ENCODE measurements around the gene PLAAT1. TPM values are rescaled to one million over a fixed set of nuclear protein-coding genes. Genes with fewer than 3 reads are reported as not detected.

Gene PLAAT1
- total RNA-seq (ENCODE audit: low replicate concordance), result 2.6 and 3.0 TPM in 2 replicates
- long read RNA-seq, result 0 reads

DNA sequence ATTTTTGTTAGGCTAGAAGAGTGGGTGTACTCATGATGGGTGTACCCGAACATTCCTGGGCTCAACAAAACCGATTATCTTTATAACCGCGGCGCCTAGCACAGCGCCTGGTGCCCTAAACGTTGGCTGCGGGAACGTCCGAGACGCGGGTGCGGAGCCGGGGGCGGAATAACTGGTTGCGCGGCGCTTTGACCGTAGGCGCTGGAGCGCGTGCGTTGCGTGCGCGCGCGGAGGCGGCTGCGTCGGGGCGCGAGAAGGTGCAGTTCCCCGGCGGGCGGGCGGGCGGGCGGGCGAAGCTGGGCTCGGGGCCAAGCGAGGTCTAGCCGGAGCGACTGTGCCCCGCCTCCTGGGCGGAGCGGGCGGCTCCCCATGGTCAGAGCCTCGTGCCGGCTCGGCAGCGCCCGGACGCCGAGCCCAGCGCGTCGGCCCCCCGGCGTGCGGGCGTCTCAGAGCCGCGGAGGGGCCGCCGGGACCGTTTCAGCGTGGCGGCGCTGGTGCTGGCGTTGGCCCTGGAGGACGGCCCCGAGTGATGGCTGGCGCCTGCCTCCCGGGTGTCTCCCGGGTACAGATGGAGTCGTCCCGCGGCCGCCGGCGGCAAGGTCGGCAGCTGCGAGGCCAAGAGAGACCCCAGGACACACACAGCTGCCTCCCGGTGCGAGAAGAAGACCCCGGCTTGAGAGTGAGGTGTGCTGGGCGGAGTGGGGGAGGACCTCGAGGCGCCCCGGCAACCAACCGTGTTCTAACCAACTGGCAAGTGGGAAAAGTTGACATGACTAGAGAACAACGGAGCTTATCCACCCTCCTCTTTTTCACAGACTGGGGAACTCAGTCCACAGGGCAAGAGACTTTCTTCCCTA, at the start of gene PLAAT1:
Gene PLAAT1 (plus strand): TSS at position 373 of the 857 bp plus-strand sequence. CDS start 14,429 bp downstream, outside the sequence.
- peak within 1 kb of the TSS; percentile 59 for H3K27ac Mint-ChIP-seq

DNA sequence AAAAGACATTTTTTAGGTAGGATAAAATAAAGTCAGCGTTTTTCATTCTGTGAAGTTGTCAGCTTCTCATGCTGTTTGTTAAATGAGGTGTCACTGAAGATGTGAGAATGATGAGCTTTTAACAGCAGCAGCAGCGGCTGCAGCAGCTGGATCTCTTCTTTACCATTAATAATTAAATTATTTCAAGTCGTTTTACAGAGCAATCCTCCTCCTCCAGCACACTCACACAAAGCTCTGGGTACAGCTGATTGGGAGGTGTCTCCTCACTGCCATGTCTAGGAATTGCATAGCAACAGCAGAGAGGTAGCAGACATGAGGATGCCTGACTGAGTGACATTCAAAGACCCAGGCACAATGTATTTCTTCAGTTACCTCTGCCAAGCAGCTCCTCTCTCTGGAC, 46.7 kb upstream of the PLAAT1 start:
- no peak overlapping the region for H3K4me3 Mint-ChIP-seq
- TF ChIP-seq, protein P1, sequence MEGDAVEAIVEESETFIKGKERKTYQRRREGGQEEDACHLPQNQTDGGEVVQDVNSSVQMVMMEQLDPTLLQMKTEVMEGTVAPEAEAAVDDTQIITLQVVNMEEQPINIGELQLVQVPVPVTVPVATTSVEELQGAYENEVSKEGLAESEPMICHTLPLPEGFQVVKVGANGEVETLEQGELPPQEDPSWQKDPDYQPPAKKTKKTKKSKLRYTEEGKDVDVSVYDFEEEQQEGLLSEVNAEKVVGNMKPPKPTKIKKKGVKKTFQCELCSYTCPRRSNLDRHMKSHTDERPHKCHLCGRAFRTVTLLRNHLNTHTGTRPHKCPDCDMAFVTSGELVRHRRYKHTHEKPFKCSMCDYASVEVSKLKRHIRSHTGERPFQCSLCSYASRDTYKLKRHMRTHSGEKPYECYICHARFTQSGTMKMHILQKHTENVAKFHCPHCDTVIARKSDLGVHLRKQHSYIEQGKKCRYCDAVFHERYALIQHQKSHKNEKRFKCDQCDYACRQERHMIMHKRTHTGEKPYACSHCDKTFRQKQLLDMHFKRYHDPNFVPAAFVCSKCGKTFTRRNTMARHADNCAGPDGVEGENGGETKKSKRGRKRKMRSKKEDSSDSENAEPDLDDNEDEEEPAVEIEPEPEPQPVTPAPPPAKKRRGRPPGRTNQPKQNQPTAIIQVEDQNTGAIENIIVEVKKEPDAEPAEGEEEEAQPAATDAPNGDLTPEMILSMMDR (conservative IDR thresholded peaks at IDR 0.05), result no peak
- peaks cover 20% of the 10 kb centered on the region for H3K27me3 Mint-ChIP-seq
- no peaks in the 10 kb centered on the region for H3K9me3 Mint-ChIP-seq
- DNase-seq (ENCODE audit: extremely low spot score, unreplicated experiment), result no peak
- peaks cover 15% of the 10 kb centered on the region for H3K4me1 Mint-ChIP-seq (ENCODE audit: unreplicated experiment)
- H3K27ac Mint-ChIP-seq, result no peak overlapping the region
- H3K36me3 Mint-ChIP-seq, result no peaks in the 10 kb centered on the region

More for the DNA sequence above, at the start of gene PLAAT1:
- peaks cover 5% of the 10 kb centered on the region for H3K9me3 Mint-ChIP-seq
- H3K36me3 Mint-ChIP-seq, result no peaks in the 10 kb centered on the region
- peaks cover 9% of the 10 kb centered on the region for H3K4me1 Mint-ChIP-seq (ENCODE audit: unreplicated experiment)
- peak; percentile 80 for DNase-seq (ENCODE audit: extremely low spot score, unreplicated experiment)
- peaks cover 12% of the 10 kb centered on the region for H3K27me3 Mint-ChIP-seq
- H3K4me3 Mint-ChIP-seq, result peak within 1 kb of the TSS; percentile 88
- TF ChIP-seq, protein P1 (conservative IDR thresholded peaks at IDR 0.05), result no peak

DNA sequence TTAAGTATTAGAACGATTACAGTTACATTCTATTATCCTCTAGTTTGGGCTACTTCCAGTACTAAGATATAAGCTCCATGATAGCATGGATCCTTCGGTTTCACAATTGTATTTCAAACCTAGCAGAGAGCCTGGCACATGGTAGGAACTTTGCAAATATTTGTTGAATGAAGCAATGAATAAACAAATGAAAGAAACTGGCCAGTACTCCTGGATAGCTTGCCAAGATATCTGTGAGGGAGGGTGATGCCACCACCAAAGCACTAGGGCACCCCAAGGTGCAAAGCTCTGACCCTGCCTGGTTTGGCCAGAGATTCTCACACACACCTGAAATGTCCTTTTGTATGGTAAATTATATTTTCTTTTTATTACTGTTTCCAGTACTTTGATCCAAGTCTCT, 44.3 kb upstream of the PLAAT1 start:
- H3K27ac Mint-ChIP-seq, result no peak overlapping the region
- no peaks in the 10 kb centered on the region for H3K36me3 Mint-ChIP-seq
- DNase-seq (ENCODE audit: extremely low spot score, unreplicated experiment), result no peak
- H3K4me3 Mint-ChIP-seq, result no peak overlapping the region
- H3K27me3 Mint-ChIP-seq, result peaks cover 16% of the 10 kb centered on the region
- peaks cover 11% of the 10 kb centered on the region for H3K4me1 Mint-ChIP-seq (ENCODE audit: unreplicated experiment)
- TF ChIP-seq, protein P1 (conservative IDR thresholded peaks at IDR 0.05), result no peak
- H3K9me3 Mint-ChIP-seq, result no peaks in the 10 kb centered on the region

DNA sequence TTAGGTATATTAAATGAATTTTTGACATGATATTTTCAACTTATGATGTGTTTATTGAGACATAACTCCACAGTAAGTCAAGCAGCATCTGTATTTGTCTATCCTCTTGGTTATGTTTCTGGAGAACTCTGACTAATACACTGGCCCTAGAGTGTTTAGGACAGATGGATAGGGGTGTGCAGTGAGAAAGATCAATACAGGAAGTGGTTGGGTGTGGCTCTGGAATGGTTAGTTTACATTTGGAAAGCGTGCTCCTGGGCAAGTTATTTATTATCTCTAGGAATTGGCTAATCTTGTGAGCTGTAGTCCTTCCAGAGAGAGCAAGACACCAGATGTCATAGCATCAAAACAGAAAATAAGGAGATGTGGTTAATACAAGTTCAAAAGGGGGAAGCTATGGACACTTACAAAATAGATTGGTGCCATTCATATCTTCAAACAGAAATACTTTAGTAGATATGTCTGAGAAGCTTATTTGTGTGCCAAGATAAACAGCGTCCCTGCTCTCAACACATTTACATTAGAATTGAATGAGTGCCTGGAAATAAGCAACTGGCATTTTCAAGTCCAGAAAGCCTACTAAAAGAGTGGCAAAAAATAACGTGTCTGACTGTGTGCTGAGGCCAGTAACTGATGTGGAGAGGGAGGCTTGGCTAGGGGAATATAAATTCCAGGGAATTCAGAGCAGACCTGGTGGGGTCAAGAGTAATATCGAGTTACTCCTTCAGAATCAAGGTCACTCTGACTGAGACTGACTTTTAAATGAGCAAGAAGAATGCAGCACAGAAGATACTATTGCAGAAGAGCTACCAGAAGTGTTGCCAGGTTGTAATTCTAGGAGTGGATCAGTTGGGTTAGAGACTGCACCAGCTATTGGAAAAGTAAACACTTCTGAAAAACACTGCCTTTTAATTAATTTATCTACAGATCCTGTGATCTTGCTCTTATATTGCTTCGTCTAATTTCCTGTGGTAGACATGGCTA, 33.4 kb upstream of the PLAAT1 start:
- H3K4me3 Mint-ChIP-seq, result no peak overlapping the region
- TF ChIP-seq, protein P1 (conservative IDR thresholded peaks at IDR 0.05), result no peak
- no peak for DNase-seq (ENCODE audit: extremely low spot score, unreplicated experiment)
- no peaks in the 10 kb centered on the region for H3K36me3 Mint-ChIP-seq
- peaks cover 8% of the 10 kb centered on the region for H3K4me1 Mint-ChIP-seq (ENCODE audit: unreplicated experiment)
- H3K9me3 Mint-ChIP-seq, result no peaks in the 10 kb centered on the region
- H3K27ac Mint-ChIP-seq, result no peak overlapping the region
- no peaks in the 10 kb centered on the region for H3K27me3 Mint-ChIP-seq

DNA sequence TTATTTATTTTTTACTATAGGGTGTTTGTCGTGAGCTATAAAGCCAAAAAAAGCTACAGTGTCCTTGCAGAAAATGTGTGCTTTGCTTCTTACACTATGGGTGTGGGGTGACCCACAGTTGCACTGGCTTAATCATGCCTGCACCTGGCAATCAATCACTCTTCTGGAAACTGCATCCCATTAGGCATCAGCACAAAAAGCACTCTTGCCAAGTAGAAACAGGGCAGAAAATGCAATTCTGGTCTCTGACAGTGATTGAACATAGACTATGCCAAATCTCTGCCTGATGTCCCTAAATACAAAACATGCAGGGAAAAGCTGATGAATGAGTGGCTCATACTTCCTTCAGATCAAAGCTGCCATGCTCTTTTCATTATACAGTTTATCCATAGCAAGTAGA, 30.4 kb upstream of the PLAAT1 start:
- Mint-ChIP-seq H3K4me1 (ENCODE audit: unreplicated experiment) (peaks cover 8% of the 10 kb centered on the region), H3K9me3 (peaks cover 7% of the 10 kb centered on the region), H3K27ac (no peak overlapping the region), H3K27me3 (no peaks in the 10 kb centered on the region), H3K4me3 (no peak overlapping the region), H3K36me3 (no peaks in the 10 kb centered on the region)
- TF ChIP-seq, protein P1 (conservative IDR thresholded peaks at IDR 0.05), result no peak
- no peak for DNase-seq (ENCODE audit: extremely low spot score, unreplicated experiment)

All from type B pancreatic cell (in vitro differentiated cells).